HTERT RPE-1 (cell line): Measurements from ENCODE around the gene ITPA.
"Not testable (repeated sequence)": the region's sequence is repeated elsewhere in the genome, so short reads cannot be mapped to it uniquely, and the experiment has no call there.

Source experiments
- in situ Hi-C: fragments of 300-500 bp; cut with MboI; formaldehyde crosslinking; loops from 4 replicates; pipeline ENCODE4 v1.14.3; 2020; ENCODE audit warnings: low sequenced_read_pairs

Gene ITPA

GRCh38 chr20:3199206-3199605 is 10.1 kb upstream of the ITPA start:
- in situ Hi-C loops = no loop called here

- in situ Hi-C loops = no loop called here
Observed at GRCh38 chr20:3199976-3200755, 9.1 kb upstream of the ITPA start.

- in situ Hi-C loops = no loop called here
Observed at GRCh38 chr20:3202965-3203314, 6.4 kb upstream of the ITPA start.

GRCh38 chr20:3203315-3204123 is 5.8 kb upstream of the ITPA start:
- in situ Hi-C loops = no loop called here

- in situ Hi-C loops = no loop called here
Observed at GRCh38 chr20:3204124-3204794, 5.0 kb upstream of the ITPA start, which contains the start of gene DDRGK1. Gene DDRGK1, minus strand, starts transcription at chr20:3204682. Its CDS starts 55 bp downstream, at chr20:3204627.

GRCh38 chr20:3208786-3209256 is 477 bp upstream of the ITPA start:
- in situ Hi-C loops = no loop called here

- in situ Hi-C loops = no loop called here
Observed at GRCh38 chr20:3209946-3210317, 634 bp downstream of the ITPA start.

GRCh38 chr20:3210346-3210745 is 1.0 kb downstream of the ITPA start:
- in situ Hi-C loops = no loop called here

GRCh38 chr20:3213226-3213625 is 3.9 kb downstream of the ITPA start:
- in situ Hi-C loops = no loop called here

- in situ Hi-C loops = not testable (repeated sequence)
Observed at GRCh38 chr20:3215359-3215917, 6.1 kb downstream of the ITPA start.

- in situ Hi-C loops = no loop called here
Observed at GRCh38 chr20:3218307-3218988, 9.2 kb downstream of the ITPA start.

GRCh38 chr20:3221398-3222226 is 12.3 kb downstream of the ITPA start:
- in situ Hi-C loops = no loop called here

GRCh38 chr20:3222635-3223600 is 13.6 kb downstream of the ITPA start:
- in situ Hi-C loops = no loop called here

- in situ Hi-C loops = no loop called here
Observed at GRCh38 chr20:3223651-3223993, 14.3 kb downstream of the ITPA start.

- in situ Hi-C loops = no loop called here
Observed at GRCh38 chr20:3223994-3224680, 14.8 kb downstream of the ITPA start.

GRCh38 chr20:3224681-3225421 is 15.6 kb downstream of the ITPA start:
- in situ Hi-C loops = no loop called here

- in situ Hi-C loops = no loop called here
Observed at GRCh38 chr20:3226093-3226492, 16.8 kb downstream of the ITPA start.
